ENCODE measurements around the gene PTPRU. TPM values are rescaled to one million over a fixed set of nuclear protein-coding genes. Genes with fewer than 3 reads are reported as not detected.
A peak's percentile ranks its signal among the peaks of the same experiment; 100 is the strongest.

PTPRU gene
- total RNA-seq, 1 experiment from 2014 or later = 45.5 TPM

GRCh38 chr1:29315262-29315661 lies 78.9 kb downstream of the PTPRU start:
- no peak overlapping the region for H3K4me2 ChIP-seq (ENCODE audit: insufficient read depth, insufficient read length, low read length)
- no peaks in the 10 kb centered on the region for H3K27me3 ChIP-seq (ENCODE audit: insufficient read depth, low read length)
- H3K4me1 ChIP-seq (ENCODE audit: insufficient read depth, low read length) = no peaks in the 10 kb centered on the region
- no peak overlapping the region for H3K56ac ChIP-seq (ENCODE audit: insufficient read length, low read depth, low read length)
- no peaks in the 10 kb centered on the region for H3K9me3 ChIP-seq (ENCODE audit: control insufficient read depth, low read depth, low read length)
- no peak overlapping the region for H3K27ac ChIP-seq (ENCODE audit: insufficient read length, low read depth, low read length)
- Mint-ChIP-seq H3K36me3 (ENCODE audit: insufficient read depth in 1 of 3, low read depth in 3 of 3) (peaks cover 2 to 50% (median 47%) of the 10 kb centered on the region in 3 experiments; a peak in 5 of 7 replicates), H3K27me3 (ENCODE audit: low read depth) (no peaks in the 10 kb centered on the region), H3K4me1 (peaks cover 0 to 4% of the 10 kb centered on the region in 2 experiments; a peak in 2 of 4 replicates), H3K27ac (peak overlapping the region in 1 of 3 experiments; percentile 64; a peak in 1 of 7 replicates), H3K9me3 (no peaks in the 10 kb centered on the region), H3K4me3 (no peak overlapping the region)
- H2BK120ac ChIP-seq (ENCODE audit: low read depth, low read length, poor library complexity, severe bottlenecking) = no peak overlapping the region
- H2BK15ac ChIP-seq (ENCODE audit: low read depth, low read length) = no peak overlapping the region
- no peak overlapping the region for H4K5ac ChIP-seq (ENCODE audit: insufficient read length, low read depth, low read length)
- no peaks in the 10 kb centered on the region for H3K79me1 ChIP-seq (ENCODE audit: insufficient read depth, low read depth, low read length, poor library complexity, severe bottlenecking)
- H3K4ac ChIP-seq (ENCODE audit: low read depth, low read length) = no peak overlapping the region
- H2BK20ac ChIP-seq (ENCODE audit: low read depth, low read length, poor library complexity, severe bottlenecking) = no peak overlapping the region
- no peak overlapping the region for H2BK5ac ChIP-seq (ENCODE audit: insufficient read length, low read length)
- no CpG with 5 or more reads among the region's 15 CpGs for WGBS (ENCODE audit: extremely low coverage, insufficient read length, low lambda C conversion rate)
- no peak for DNase-seq
- H2BK12ac ChIP-seq (ENCODE audit: insufficient read length, low read depth, low read length) = no peak overlapping the region
- H3K79me2 ChIP-seq (ENCODE audit: insufficient read depth, low read length) = no peaks in the 10 kb centered on the region
- H4K91ac ChIP-seq (ENCODE audit: insufficient read length, low read depth, low read length) = no peak overlapping the region
- H3K9ac ChIP-seq (ENCODE audit: extremely low read depth, insufficient read length, low read length) = no peak overlapping the region
- H4K8ac ChIP-seq (replicated peaks; ENCODE audit: insufficient read length, low read depth, low read length) = no peak overlapping the region
- no peak overlapping the region for H3K18ac ChIP-seq (ENCODE audit: insufficient read length, low read depth, low read length)
- H3K23me2 ChIP-seq (ENCODE audit: insufficient read length, low read depth, low read length, poor library complexity, severe bottlenecking) = no peaks in the 10 kb centered on the region
- TF ChIP-seq CTCF (conservative IDR thresholded peaks at IDR 0.05) = no peak
- no peaks in the 10 kb centered on the region for H4K20me1 ChIP-seq (ENCODE audit: control insufficient read depth, insufficient read depth, insufficient read length)
- no peak overlapping the region for H3T11ph ChIP-seq (ENCODE audit: low read length)
- H2AK5ac ChIP-seq (ENCODE audit: insufficient read length, low read length) = no peak overlapping the region
- H3K23ac ChIP-seq (ENCODE audit: insufficient read length, low read depth, low read length) = no peak overlapping the region
- H3K14ac ChIP-seq (ENCODE audit: insufficient read depth, low read length) = no peak overlapping the region; the same call in 1 of the 2 replicates
- H2AFZ ChIP-seq (ENCODE audit: low read length) = no peak overlapping the region

Data from H9 (cell line).